ENCODE data around the gene ETFA. TPM values are rescaled to one million over a fixed set of nuclear protein-coding genes. Genes with fewer than 3 reads are reported as not detected.
A peak's percentile ranks its signal among the peaks of the same experiment; 100 is the strongest.

The ETFA gene
- polyA plus RNA-seq, 2 of the 4 experiments (the other 2 are of a cell fraction) = 243 to 412 TPM

GRCh38 chr15:76196269-76197231 is 114.7 kb downstream of the ETFA start (continued):
- TF ChIP-seq, protein P1, sequence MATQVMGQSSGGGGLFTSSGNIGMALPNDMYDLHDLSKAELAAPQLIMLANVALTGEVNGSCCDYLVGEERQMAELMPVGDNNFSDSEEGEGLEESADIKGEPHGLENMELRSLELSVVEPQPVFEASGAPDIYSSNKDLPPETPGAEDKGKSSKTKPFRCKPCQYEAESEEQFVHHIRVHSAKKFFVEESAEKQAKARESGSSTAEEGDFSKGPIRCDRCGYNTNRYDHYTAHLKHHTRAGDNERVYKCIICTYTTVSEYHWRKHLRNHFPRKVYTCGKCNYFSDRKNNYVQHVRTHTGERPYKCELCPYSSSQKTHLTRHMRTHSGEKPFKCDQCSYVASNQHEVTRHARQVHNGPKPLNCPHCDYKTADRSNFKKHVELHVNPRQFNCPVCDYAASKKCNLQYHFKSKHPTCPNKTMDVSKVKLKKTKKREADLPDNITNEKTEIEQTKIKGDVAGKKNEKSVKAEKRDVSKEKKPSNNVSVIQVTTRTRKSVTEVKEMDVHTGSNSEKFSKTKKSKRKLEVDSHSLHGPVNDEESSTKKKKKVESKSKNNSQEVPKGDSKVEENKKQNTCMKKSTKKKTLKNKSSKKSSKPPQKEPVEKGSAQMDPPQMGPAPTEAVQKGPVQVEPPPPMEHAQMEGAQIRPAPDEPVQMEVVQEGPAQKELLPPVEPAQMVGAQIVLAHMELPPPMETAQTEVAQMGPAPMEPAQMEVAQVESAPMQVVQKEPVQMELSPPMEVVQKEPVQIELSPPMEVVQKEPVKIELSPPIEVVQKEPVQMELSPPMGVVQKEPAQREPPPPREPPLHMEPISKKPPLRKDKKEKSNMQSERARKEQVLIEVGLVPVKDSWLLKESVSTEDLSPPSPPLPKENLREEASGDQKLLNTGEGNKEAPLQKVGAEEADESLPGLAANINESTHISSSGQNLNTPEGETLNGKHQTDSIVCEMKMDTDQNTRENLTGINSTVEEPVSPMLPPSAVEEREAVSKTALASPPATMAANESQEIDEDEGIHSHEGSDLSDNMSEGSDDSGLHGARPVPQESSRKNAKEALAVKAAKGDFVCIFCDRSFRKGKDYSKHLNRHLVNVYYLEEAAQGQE (IDR thresholded peaks at IDR 0.05) = no peak
- TF ChIP-seq HOXB5 (CRISPR knock-in tag; IDR thresholded peaks at IDR 0.05) (0 out of 2 replicates have a peak, but pooled peaks have one; percentile 58), JUN (IDR thresholded peaks at IDR 0.05) (peak in 1 of 2 experiments; percentile 64; a peak in 2 of 5 replicates)

- ATAC-seq = no peak
- FAIRE-seq = no peak
- peak overlapping the region; percentile 71 to 87 for H3K27ac ChIP-seq
- ChIA-PET CTCF (interaction anchor here (1.2 to 4.6 kb wide), 7 partner anchors 10 to 134 kb away, joined by 3 to 26 read pairs (median 4); no protein-coding TSS in a partner anchor), POLR2A (interaction anchor here (1.0 to 1.5 kb wide), 3 partner anchors 10 to 116 kb away, joined by 3 to 4 read pairs (median 4); no protein-coding TSS in a partner anchor)
- peaks cover 48% of the 10 kb centered on the region for H3K4me1 ChIP-seq
- H3K4me3 ChIP-seq = no peak overlapping the region
- H3K9me3 ChIP-seq = no peaks in the 10 kb centered on the region
- no peak for DNase-seq (ENCODE audit: low read depth in 1 of 2, low spot score in 1 of 2)
- H3K4me2 ChIP-seq = peak overlapping the region; percentile 68
- TF ChIP-seq SREBF2 (IDR thresholded peaks at IDR 0.05) = no peak
- TF ChIP-seq MYC (IDR thresholded peaks at IDR 0.05; ENCODE audit: borderline replicate concordance, low read length) = no peak
- TF ChIP-seq, protein P1 (IDR thresholded peaks at IDR 0.05) = no peak
- no peak for TF ChIP-seq JUN (IDR thresholded peaks at IDR 0.05)
- TF ChIP-seq RNF2 (IDR thresholded peaks at IDR 0.05; ENCODE audit: borderline replicate concordance, low read depth) = no peak
- whole genome bisulfite sequencing (ENCODE audit: missing lambda C conversion rate) = 89% methylated on average over 7 of the region's 7 CpGs
Measured at GRCh38 chr15:76195506-76196268, 115.6 kb downstream of the ETFA start.

DNA sequence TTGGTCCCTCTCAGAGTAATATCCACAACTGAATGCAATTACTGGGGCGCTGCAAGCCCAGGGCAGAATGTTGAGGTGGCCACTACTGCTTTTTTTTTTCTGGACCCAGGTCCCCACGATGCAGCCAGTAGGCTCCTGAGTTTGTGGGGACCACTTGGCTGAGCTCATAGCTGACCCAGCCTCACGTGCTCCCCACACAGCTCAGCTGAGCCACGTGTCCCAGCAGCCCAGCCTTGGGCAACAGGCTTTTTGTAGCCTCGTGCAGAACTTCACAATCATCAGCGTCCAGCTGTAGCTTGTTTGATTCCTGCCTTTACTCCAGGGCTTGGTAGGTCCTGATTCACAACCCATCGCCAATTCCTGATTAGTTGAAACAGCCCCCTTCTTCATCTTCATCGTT is 117.3 kb downstream of the ETFA start:
- CTCF ChIA-PET = interaction anchor here (0.7 to 6.3 kb wide), 11 partner anchors 8 to 674 kb away, joined by 3 to 115 read pairs (median 6); no protein-coding TSS in a partner anchor
- FAIRE-seq (no peak), DNase-seq (ENCODE audit: low read depth in 1 of 2, low spot score in 1 of 2) (no peak), ATAC-seq (no peak)
- TF ChIP-seq ZNF302 (CRISPR knock-in tag; IDR thresholded peaks at IDR 0.05) (no peak), CEBPB (IDR thresholded peaks at IDR 0.05) (no peak), ZSCAN20 (CRISPR knock-in tag; IDR thresholded peaks at IDR 0.05) (no peak), NFE2L2 (conservative IDR thresholded peaks at IDR 0.05; ENCODE audit: low read length) (no peak), POLR2AphosphoS2 (conservative IDR thresholded peaks at IDR 0.05; ENCODE audit: low read length) (no peak), ZFP36 (IDR thresholded peaks at IDR 0.05; ENCODE audit: borderline replicate concordance, partially characterized antibody) (no peak), HOXB13 (CRISPR knock-in tag; IDR thresholded peaks at IDR 0.05; ENCODE audit: low read depth) (no peak)
- H3K4me2 ChIP-seq = no peak overlapping the region
- no peak overlapping the region for H3K27ac ChIP-seq
- peaks cover 44% of the 10 kb centered on the region for H3K4me1 ChIP-seq
- WGBS (ENCODE audit: missing lambda C conversion rate) = 68% methylated on average over 8 of the region's 8 CpGs
- no peak overlapping the region for H3K4me3 ChIP-seq
- no peaks in the 10 kb centered on the region for H3K9me3 ChIP-seq
- POLR2A ChIA-PET = no interaction called here

All from A549 (cell line).